NT2/D1 (cell line): ENCODE data around the gene MFGE8.

Experiments used
- DNase-seq: peaks from one replicate; pipeline ENCODE4 v3.0.0-alpha.2; 2011; ENCODE audit warnings: low read depth, low spot score
- H3K27me3 ChIP-seq: 2 replicates; pipeline ENCODE4 v1.6.0; 2011; ENCODE audit warnings: mild to moderate bottlenecking; ENCODE audit not compliant: insufficient read length, insufficient read depth
- H3K36me3 ChIP-seq: 2 replicates; pipeline ENCODE4 v1.6.1; 2011; ENCODE audit warnings: mild to moderate bottlenecking, low read length, mixed read lengths; ENCODE audit not compliant: insufficient read depth, insufficient read length
- H3K4me1 ChIP-seq: 2 replicates; pipeline ENCODE4 v1.5.1; 2011; ENCODE audit not compliant: insufficient read depth, insufficient read length
- H3K4me3 ChIP-seq: 2 replicates; pipeline ENCODE4 v1.5.1; 2011; ENCODE audit warnings: low read depth; ENCODE audit not compliant: insufficient read length
- H3K9ac ChIP-seq: 2 replicates; pipeline ENCODE4 v1.6.0; 2011; ENCODE audit warnings: low read depth; ENCODE audit not compliant: insufficient read length
- H3K9me3 ChIP-seq: 2 replicates; pipeline ENCODE4 v1.5.1; 2011; ENCODE audit warnings: mild to moderate bottlenecking, low read length; ENCODE audit not compliant: insufficient read depth
- SUZ12 ChIP-seq: IDR thresholded peaks from 2 replicates; pipeline ENCODE4 v1.6.1; 2011; ENCODE audit not compliant: insufficient read length, insufficient read depth; ENCODE audit errors: extremely low read depth
- YY1 ChIP-seq: IDR thresholded peaks from 2 replicates; pipeline ENCODE4 v1.6.1; 2011; ENCODE audit not compliant: insufficient read length, insufficient read depth
- ZNF274 ChIP-seq: IDR thresholded peaks from 2 replicates; pipeline ENCODE4 v1.6.1; 2011; ENCODE audit warnings: mild to moderate bottlenecking, low read depth, low read length

The MFGE8 gene

GRCh38 chr15:88874275-88874674 is 38.9 kb downstream of the MFGE8 start:
- no peaks in the 10 kb centered on the region for H3K27me3 ChIP-seq
- H3K4me1 ChIP-seq = peaks cover 11% of the 10 kb centered on the region
- no peak overlapping the region for H3K9ac ChIP-seq
- H3K9me3 ChIP-seq = peaks cover 11% of the 10 kb centered on the region; the same call in 1 of the 2 replicates
- no peak for TF ChIP-seq YY1
- TF ChIP-seq ZNF274 = no peak
- TF ChIP-seq SUZ12 = no peak
- no peak for DNase-seq
- H3K4me3 ChIP-seq = no peak overlapping the region
- peaks cover 6% of the 10 kb centered on the region for H3K36me3 ChIP-seq

GRCh38 chr15:88873786-88874185 is 39.4 kb downstream of the MFGE8 start:
- TF ChIP-seq ZNF274 (no peak), SUZ12 (no peak), YY1 (no peak)
- no peak for DNase-seq
- Histone ChIP-seq H3K9me3 (peaks cover 16% of the 10 kb centered on the region; the same call in 1 of the 2 replicates), H3K36me3 (peaks cover 6% of the 10 kb centered on the region), H3K9ac (no peak overlapping the region), H3K4me1 (peaks cover 11% of the 10 kb centered on the region), H3K27me3 (no peaks in the 10 kb centered on the region), H3K4me3 (no peak overlapping the region)

- Histone ChIP-seq H3K27me3 (no peaks in the 10 kb centered on the region), H3K4me3 (no peak overlapping the region), H3K9me3 (peaks cover 17% of the 10 kb centered on the region; the same call in 1 of the 2 replicates), H3K36me3 (no peaks in the 10 kb centered on the region), H3K9ac (no peak overlapping the region), H3K4me1 (peaks cover 11% of the 10 kb centered on the region)
- no peak for DNase-seq
- no peak for TF ChIP-seq SUZ12
- TF ChIP-seq YY1 = no peak
- TF ChIP-seq ZNF274 = no peak
These were observed 40.5 kb downstream of the MFGE8 start for GRCh38 chr15:88872706-88873105.

- Histone ChIP-seq H3K27me3 (no peaks in the 10 kb centered on the region), H3K9ac (no peak overlapping the region), H3K4me3 (no peak overlapping the region), H3K4me1 (peaks cover 9% of the 10 kb centered on the region), H3K9me3 (peaks cover 17% of the 10 kb centered on the region; the same call in 1 of the 2 replicates), H3K36me3 (no peaks in the 10 kb centered on the region)
- no peak for DNase-seq
- no peak for TF ChIP-seq SUZ12
- no peak for TF ChIP-seq ZNF274
- no peak for TF ChIP-seq YY1
These were observed 41.1 kb downstream of the MFGE8 start for GRCh38 chr15:88872106-88872505.

DNA sequence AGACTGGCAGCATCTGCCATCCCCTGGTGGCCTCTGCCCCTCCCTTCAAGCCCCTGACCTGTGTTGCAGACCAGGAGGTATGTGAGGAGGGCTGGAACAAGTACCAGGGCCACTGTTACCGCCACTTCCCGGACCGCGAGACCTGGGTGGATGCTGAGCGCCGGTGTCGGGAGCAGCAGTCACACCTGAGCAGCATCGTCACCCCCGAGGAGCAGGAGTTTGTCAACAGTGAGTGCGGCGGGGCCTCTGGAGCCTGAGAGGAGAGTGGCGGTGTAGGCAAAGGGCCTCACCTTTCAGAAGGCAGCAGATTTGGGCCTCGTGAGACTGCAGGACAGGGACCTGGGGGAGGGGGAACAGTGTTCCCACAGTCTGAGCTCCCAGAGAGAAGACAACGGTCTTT is 41.9 kb downstream of the MFGE8 start:
- Histone ChIP-seq H3K9me3 (peaks cover 17% of the 10 kb centered on the region; the same call in 1 of the 2 replicates), H3K4me1 (peaks cover 6% of the 10 kb centered on the region), H3K4me3 (no peak overlapping the region), H3K27me3 (no peaks in the 10 kb centered on the region), H3K36me3 (no peaks in the 10 kb centered on the region), H3K9ac (no peak overlapping the region)
- TF ChIP-seq SUZ12 (no peak), YY1 (no peak), ZNF274 (no peak)
- no peak for DNase-seq

GRCh38 chr15:88866295-88866881 is 46.8 kb downstream of the MFGE8 start:
- TF ChIP-seq SUZ12 (no peak), ZNF274 (no peak), YY1 (no peak)
- H3K36me3 ChIP-seq = no peaks in the 10 kb centered on the region
- peaks cover 17% of the 10 kb centered on the region; the same call in 1 of the 2 replicates for H3K9me3 ChIP-seq
- H3K4me3 ChIP-seq = no peak overlapping the region
- no peak overlapping the region for H3K9ac ChIP-seq
- H3K27me3 ChIP-seq = no peaks in the 10 kb centered on the region
- no peak for DNase-seq
- H3K4me1 ChIP-seq = peaks cover 3% of the 10 kb centered on the region

- TF ChIP-seq YY1 = no peak
- no peak for TF ChIP-seq SUZ12
- no peak for TF ChIP-seq ZNF274
- Histone ChIP-seq H3K9ac (no peak overlapping the region), H3K4me1 (no peaks in the 10 kb centered on the region), H3K36me3 (no peaks in the 10 kb centered on the region), H3K4me3 (no peak overlapping the region), H3K9me3 (peaks cover 17% of the 10 kb centered on the region; the same call in 1 of the 2 replicates), H3K27me3 (no peaks in the 10 kb centered on the region)
- no peak for DNase-seq
These were observed 47.6 kb downstream of the MFGE8 start for GRCh38 chr15:88865498-88866099.
